ENCODE measurements around the gene F2. TPM values are rescaled to one million over a fixed set of nuclear protein-coding genes. Genes with fewer than 3 reads are reported as not detected.

The F2 gene
- total RNA-seq, 1 experiment from 2014 or later: 0.47 TPM

- intact Hi-C loops (cut with micrococcal nuclease): no loop called here
- Histone ChIP-seq H3K9me3 (ENCODE audit: control insufficient read depth in 1 of 2, insufficient read depth in 1 of 2, low read depth in 1 of 2, low read length in 2 of 2) (no peaks in the 10 kb centered on the region), H2AFZ (ENCODE audit: low read depth, low read length, poor library complexity, severe bottlenecking) (no peak overlapping the region), H3K4me1 (ENCODE audit: control insufficient read depth in 1 of 2, insufficient read depth in 2 of 2, low read length in 2 of 2) (no peaks in the 10 kb centered on the region), H3K27ac (ENCODE audit: low read depth, low read length) (no peak overlapping the region), H3K9me2 (ENCODE audit: insufficient read depth) (no peaks in the 10 kb centered on the region), H4K20me1 (ENCODE audit: insufficient read depth) (no peaks in the 10 kb centered on the region), H3K27me3 (ENCODE audit: insufficient read depth, low read length) (no peaks in the 10 kb centered on the region), H3K4me3 (replicated peaks in 1 of 2; ENCODE audit: low read depth in 1 of 2, low read length in 2 of 2) (no peak overlapping the region), H3K4me2 (ENCODE audit: low read length) (no peak overlapping the region), H3K36me3 (ENCODE audit: control insufficient read depth in 1 of 2, insufficient read depth in 2 of 2, low read length in 2 of 2) (no peaks in the 10 kb centered on the region), H3K79me2 (ENCODE audit: insufficient read depth, low read length) (no peaks in the 10 kb centered on the region), H3K9ac (ENCODE audit: low read length) (no peak overlapping the region)
- ATAC-seq (no peak), DNase-seq (ENCODE audit: low read depth, low spot score) (no peak)
- CTCF ChIA-PET: no interaction called here
- POLR2A ChIA-PET: no interaction called here
- no peak for TF ChIP-seq MAX (IDR thresholded peaks at IDR 0.05)
- TF ChIP-seq, protein P1, sequence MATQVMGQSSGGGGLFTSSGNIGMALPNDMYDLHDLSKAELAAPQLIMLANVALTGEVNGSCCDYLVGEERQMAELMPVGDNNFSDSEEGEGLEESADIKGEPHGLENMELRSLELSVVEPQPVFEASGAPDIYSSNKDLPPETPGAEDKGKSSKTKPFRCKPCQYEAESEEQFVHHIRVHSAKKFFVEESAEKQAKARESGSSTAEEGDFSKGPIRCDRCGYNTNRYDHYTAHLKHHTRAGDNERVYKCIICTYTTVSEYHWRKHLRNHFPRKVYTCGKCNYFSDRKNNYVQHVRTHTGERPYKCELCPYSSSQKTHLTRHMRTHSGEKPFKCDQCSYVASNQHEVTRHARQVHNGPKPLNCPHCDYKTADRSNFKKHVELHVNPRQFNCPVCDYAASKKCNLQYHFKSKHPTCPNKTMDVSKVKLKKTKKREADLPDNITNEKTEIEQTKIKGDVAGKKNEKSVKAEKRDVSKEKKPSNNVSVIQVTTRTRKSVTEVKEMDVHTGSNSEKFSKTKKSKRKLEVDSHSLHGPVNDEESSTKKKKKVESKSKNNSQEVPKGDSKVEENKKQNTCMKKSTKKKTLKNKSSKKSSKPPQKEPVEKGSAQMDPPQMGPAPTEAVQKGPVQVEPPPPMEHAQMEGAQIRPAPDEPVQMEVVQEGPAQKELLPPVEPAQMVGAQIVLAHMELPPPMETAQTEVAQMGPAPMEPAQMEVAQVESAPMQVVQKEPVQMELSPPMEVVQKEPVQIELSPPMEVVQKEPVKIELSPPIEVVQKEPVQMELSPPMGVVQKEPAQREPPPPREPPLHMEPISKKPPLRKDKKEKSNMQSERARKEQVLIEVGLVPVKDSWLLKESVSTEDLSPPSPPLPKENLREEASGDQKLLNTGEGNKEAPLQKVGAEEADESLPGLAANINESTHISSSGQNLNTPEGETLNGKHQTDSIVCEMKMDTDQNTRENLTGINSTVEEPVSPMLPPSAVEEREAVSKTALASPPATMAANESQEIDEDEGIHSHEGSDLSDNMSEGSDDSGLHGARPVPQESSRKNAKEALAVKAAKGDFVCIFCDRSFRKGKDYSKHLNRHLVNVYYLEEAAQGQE (IDR thresholded peaks at IDR 0.05; ENCODE audit: low read depth): no peak
- TF ChIP-seq EZH2 (IDR thresholded peaks at IDR 0.05): no peak
- no peak for TF ChIP-seq SIN3A (IDR thresholded peaks at IDR 0.05; ENCODE audit: low read depth)
- no peak for TF ChIP-seq CEBPB (IDR thresholded peaks at IDR 0.05; ENCODE audit: low read depth)
- TF ChIP-seq, protein P2, sequence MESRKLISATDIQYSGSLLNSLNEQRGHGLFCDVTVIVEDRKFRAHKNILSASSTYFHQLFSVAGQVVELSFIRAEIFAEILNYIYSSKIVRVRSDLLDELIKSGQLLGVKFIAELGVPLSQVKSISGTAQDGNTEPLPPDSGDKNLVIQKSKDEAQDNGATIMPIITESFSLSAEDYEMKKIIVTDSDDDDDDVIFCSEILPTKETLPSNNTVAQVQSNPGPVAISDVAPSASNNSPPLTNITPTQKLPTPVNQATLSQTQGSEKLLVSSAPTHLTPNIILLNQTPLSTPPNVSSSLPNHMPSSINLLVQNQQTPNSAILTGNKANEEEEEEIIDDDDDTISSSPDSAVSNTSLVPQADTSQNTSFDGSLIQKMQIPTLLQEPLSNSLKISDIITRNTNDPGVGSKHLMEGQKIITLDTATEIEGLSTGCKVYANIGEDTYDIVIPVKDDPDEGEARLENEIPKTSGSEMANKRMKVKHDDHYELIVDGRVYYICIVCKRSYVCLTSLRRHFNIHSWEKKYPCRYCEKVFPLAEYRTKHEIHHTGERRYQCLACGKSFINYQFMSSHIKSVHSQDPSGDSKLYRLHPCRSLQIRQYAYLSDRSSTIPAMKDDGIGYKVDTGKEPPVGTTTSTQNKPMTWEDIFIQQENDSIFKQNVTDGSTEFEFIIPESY (IDR thresholded peaks at IDR 0.05; ENCODE audit: extremely low read depth, insufficient replicate concordance, low read length): no peak
- TF ChIP-seq ELF1 (IDR thresholded peaks at IDR 0.05; ENCODE audit: borderline replicate concordance, low read depth): no peak
- TF ChIP-seq TCF7L2 (IDR thresholded peaks at IDR 0.05; ENCODE audit: borderline replicate concordance, extremely low read depth, insufficient read depth, insufficient read length): no peak
- TF ChIP-seq ZFX (IDR thresholded peaks at IDR 0.05): no peak
- TF ChIP-seq SP1 (IDR thresholded peaks at IDR 0.05; ENCODE audit: low read depth): no peak
- no peak for TF ChIP-seq SRF (IDR thresholded peaks at IDR 0.05; ENCODE audit: low read depth)
- TF ChIP-seq YY1 (IDR thresholded peaks at IDR 0.05; ENCODE audit: extremely low read depth, insufficient replicate concordance, low read depth, low read length): no peak
- no peak for TF ChIP-seq ZNF274 (IDR thresholded peaks at IDR 0.05; ENCODE audit: low read depth, low read length)
- no TSS peak for BruUV-seq (replicated peaks)
- RAD21 ChIA-PET (ENCODE audit: low non-redundant PET in 1 of 2, low total read pairs in 2 of 2, uncharacterized antibody in 2 of 2, unreplicated experiment in 2 of 2): no interaction called here
Observed at GRCh38 chr11:46725338-46726205, 6.6 kb downstream of the F2 start.
